GM04504 (cell line): ENCODE results near the gene PATL2.
A peak's percentile ranks its signal among the peaks of the same experiment; 100 is the strongest.
"Not testable (repeated sequence)": the region's sequence is repeated elsewhere in the genome, so short reads cannot be mapped to it uniquely, and the experiment has no call there.

ENCODE experiments used
- DNase-seq: peaks from one replicate; pipeline ENCODE4 v3.0.0-alpha.2; 2012; ENCODE audit warnings: low read depth

Gene PATL2

DNA sequence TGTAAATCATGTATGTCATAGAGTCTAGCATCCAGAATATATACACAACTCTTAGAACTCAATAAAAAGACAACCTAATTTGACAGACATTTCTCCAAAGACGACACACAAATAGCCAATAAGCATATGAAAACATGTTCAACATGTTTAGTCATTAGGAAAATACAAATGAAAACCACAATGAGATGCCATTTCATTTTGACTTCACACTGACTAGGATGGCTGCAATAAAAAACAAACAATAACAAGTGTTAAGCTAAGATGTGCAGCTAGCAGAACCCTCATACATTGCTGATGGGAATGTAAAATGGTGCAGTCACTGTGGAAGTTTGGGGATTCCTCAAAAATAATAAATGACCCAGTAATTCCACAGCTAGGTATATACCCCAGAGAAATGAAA lies 64.1 kb downstream of the PATL2 start:
- DNase-seq, result no peak

DNA sequence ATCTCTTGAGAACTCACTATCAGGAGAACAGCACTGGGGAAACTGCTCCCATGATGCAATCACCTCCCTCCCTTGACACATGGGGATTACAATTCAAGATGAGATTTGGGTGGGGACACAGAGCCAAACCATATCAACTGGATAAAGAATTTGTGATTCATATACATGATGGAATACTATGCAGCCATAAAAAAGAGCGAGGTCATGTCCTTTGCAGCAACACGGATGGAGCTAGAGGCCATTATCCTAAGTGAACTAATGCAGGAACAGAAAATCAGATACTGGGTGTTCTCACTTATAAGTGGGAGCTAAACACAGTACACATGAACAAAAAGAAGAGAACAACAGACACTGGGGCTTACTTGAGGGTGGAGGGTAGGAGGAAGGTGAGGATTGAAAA lies 64.7 kb downstream of the PATL2 start:
- DNase-seq, result no peak

DNA sequence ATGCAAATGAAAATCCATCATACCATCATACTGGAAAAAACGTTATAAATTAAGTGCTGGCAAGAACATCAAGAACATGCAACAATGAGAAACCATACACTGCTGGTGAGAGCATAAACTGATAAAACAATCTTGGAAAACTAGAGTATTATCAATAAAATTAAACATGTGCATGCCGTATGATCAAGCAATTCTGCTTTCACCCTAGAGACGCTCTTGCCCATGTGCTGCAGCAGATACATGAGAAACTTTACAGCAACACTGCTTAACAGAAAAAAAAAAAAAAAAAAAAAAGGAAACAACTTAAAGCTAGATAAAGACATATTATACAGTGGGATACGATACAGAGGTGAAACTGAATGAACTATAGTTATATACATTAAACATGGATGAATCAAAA lies 69.5 kb downstream of the PATL2 start:
- DNase-seq, result no peak

DNA sequence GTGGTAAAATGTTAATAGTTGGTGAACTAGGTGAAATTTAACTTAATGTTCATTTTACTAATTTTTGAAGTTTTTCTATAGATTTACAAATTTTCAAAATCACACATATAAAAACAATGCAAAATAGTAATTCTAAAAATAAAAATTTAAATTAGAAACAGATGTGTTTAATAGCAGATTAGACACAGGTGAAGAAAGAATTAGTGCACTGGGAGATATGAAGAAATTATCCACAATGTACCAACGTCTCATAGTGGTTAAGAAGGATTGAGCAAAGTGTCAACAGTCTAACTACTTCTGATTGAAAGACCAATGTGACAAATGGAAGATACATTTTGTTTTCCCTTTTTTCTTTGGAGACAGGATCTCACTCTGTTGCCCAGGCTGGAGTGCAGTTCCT lies 74.1 kb downstream of the PATL2 start:
- no peak for DNase-seq

- DNase-seq, result peak; percentile 21
Measured at GRCh38 chr15:44633603-44634002, 77.5 kb downstream of the PATL2 start.

GRCh38 chr15:44625286-44625685 lies 85.8 kb downstream of the PATL2 start:
- DNase-seq, result not testable (repeated sequence)

GRCh38 chr15:44623178-44623577 lies 87.9 kb downstream of the PATL2 start:
- DNase-seq, result no peak

- DNase-seq, result no peak
Measured at GRCh38 chr15:44620081-44620480, 91.0 kb downstream of the PATL2 start.

- DNase-seq, result no peak
Measured at GRCh38 chr15:44616974-44617373, 94.1 kb downstream of the PATL2 start.
